DOHH2 (cell line): ENCODE measurements around the gene RAB15.

Experiments
- H3F3A ChIP-seq: fragments of 200-600 bp; sonication (generic), shearing (Covaris generic); 2 replicates; pipeline ENCODE4 v1.6.0; 2016; ENCODE audit warnings: antibody characterized with exemption, mild to moderate bottlenecking; ENCODE audit not compliant: control insufficient read depth, insufficient read depth
- H3K27ac ChIP-seq: fragments of 200-600 bp; sonication (generic); 2 replicates; pipeline ENCODE4 v1.5.1; 2014; ENCODE audit warnings: low read depth, mild to moderate bottlenecking, low read length, moderate library complexity
- H3K27me3 ChIP-seq: fragments of 200-600 bp; sonication (generic); 2 replicates; pipeline ENCODE4 v1.6.1; 2014; ENCODE audit warnings: mild to moderate bottlenecking, low read length, mixed read lengths; ENCODE audit not compliant: control insufficient read depth
- H3K36me3 ChIP-seq: fragments of 200-600 bp; sonication (generic); 2 replicates; pipeline ENCODE4 v1.6.1; 2014; ENCODE audit warnings: mild to moderate bottlenecking, low read length, moderate library complexity, mixed read lengths; ENCODE audit not compliant: control insufficient read depth
- H3K4me1 ChIP-seq: fragments of 200-600 bp; sonication (generic); 2 replicates; pipeline ENCODE4 v1.6.1; 2014; ENCODE audit warnings: mild to moderate bottlenecking, low read length, mixed read lengths; ENCODE audit not compliant: control insufficient read depth
- H3K4me2 ChIP-seq: fragments of 200-600 bp; sonication (generic); 2 replicates; pipeline ENCODE4 v1.6.0; 2014; ENCODE audit warnings: mild to moderate bottlenecking, low read length, moderate library complexity
- H3K4me3 ChIP-seq: fragments of 200-600 bp; sonication (generic); 2 replicates; pipeline ENCODE4 v1.5.1; 2014; ENCODE audit warnings: mild to moderate bottlenecking, low read length, mixed read lengths
- H3K79me2 ChIP-seq: fragments of 200-600 bp; sonication (generic); 2 replicates; pipeline ENCODE4 v1.6.1; 2014; ENCODE audit warnings: mild to moderate bottlenecking, low read length, mixed read lengths; ENCODE audit not compliant: control insufficient read depth
- H3K9me2 ChIP-seq: fragments of 200-600 bp; sonication (generic); replicated peaks from 2 replicates; pipeline ENCODE4 v1.6.1; 2014; ENCODE audit warnings: mild to moderate bottlenecking, low read length, mixed read lengths; ENCODE audit not compliant: control insufficient read depth
- H3K9me3 ChIP-seq: fragments of 200-600 bp; sonication (generic); 2 replicates; pipeline ENCODE4 v1.6.1; 2014; ENCODE audit warnings: antibody characterized with exemption, low read length, mixed read lengths; ENCODE audit not compliant: control insufficient read depth, insufficient read depth
- H4K20me1 ChIP-seq: fragments of 200-600 bp; sonication (generic); 2 replicates; pipeline ENCODE4 v1.6.0; 2014; ENCODE audit warnings: low read depth, mild to moderate bottlenecking, antibody characterized with exemption, low read length, moderate library complexity; ENCODE audit not compliant: control insufficient read depth, insufficient read depth
- EZH2phosphoT487 ChIP-seq: fragments of 200-600 bp; sonication (generic); IDR thresholded peaks from 2 replicates; pipeline ENCODE4 v1.6.1; 2017; ENCODE audit warnings: borderline replicate concordance, mild to moderate bottlenecking, antibody characterized with exemption, low read length, moderate library complexity, mixed read lengths
- TF ChIP-seq, protein P1 (sequence below): fragments of 200-600 bp; sonication (generic); IDR thresholded peaks from one replicate; pipeline ENCODE4 v1.5.1; 2014; ENCODE audit warnings: antibody characterized with exemption, mild to moderate bottlenecking, low read depth, low read length; ENCODE audit not compliant: poor library complexity, severe bottlenecking

The RAB15 gene

DNA sequence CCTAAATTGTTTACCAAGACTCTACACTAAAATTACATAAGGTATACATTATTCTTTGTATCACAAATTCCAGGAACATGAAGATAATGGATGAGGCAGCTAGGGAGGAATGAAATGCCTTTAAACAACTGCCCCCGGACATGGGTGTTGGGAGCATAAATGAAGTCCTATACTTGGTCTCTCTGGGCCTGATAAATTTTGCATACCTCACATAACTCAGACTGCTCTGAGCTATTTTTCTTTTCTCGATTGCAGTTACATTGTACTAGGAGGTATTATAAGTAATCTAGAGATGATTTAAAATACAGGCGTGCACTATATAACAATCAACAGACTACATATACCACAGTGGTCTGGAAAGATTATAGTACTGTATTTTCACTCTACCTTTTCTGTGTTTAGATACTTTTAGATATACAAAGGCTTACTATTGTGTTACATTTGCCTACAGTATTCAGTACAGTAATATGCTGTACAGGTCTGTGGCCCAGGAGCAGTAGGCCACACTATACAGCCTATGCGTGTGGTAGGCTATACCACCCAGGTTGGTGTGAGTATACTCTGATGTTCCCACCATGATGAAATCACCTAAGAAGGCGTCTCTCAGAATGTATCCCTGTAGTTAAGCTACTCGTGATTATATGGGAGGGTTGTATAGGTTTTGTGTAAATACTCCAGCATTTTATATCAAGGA lies 28.9 kb upstream of the RAB15 start:
- H4K20me1 ChIP-seq: no peaks in the 10 kb centered on the region
- no peak overlapping the region for H3K27ac ChIP-seq
- no peaks in the 10 kb centered on the region for H3F3A ChIP-seq
- no peaks in the 10 kb centered on the region for H3K36me3 ChIP-seq
- peaks cover 8% of the 10 kb centered on the region; the same call in 1 of the 2 replicates for H3K79me2 ChIP-seq
- no peak overlapping the region for H3K4me2 ChIP-seq
- TF ChIP-seq, protein P1, sequence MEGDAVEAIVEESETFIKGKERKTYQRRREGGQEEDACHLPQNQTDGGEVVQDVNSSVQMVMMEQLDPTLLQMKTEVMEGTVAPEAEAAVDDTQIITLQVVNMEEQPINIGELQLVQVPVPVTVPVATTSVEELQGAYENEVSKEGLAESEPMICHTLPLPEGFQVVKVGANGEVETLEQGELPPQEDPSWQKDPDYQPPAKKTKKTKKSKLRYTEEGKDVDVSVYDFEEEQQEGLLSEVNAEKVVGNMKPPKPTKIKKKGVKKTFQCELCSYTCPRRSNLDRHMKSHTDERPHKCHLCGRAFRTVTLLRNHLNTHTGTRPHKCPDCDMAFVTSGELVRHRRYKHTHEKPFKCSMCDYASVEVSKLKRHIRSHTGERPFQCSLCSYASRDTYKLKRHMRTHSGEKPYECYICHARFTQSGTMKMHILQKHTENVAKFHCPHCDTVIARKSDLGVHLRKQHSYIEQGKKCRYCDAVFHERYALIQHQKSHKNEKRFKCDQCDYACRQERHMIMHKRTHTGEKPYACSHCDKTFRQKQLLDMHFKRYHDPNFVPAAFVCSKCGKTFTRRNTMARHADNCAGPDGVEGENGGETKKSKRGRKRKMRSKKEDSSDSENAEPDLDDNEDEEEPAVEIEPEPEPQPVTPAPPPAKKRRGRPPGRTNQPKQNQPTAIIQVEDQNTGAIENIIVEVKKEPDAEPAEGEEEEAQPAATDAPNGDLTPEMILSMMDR: no peak
- no peak for TF ChIP-seq EZH2phosphoT487
- H3K9me2 ChIP-seq: no peaks in the 10 kb centered on the region
- no peaks in the 10 kb centered on the region for H3K9me3 ChIP-seq
- H3K27me3 ChIP-seq: no peaks in the 10 kb centered on the region
- no peaks in the 10 kb centered on the region for H3K4me1 ChIP-seq
- H3K4me3 ChIP-seq: no peak overlapping the region

DNA sequence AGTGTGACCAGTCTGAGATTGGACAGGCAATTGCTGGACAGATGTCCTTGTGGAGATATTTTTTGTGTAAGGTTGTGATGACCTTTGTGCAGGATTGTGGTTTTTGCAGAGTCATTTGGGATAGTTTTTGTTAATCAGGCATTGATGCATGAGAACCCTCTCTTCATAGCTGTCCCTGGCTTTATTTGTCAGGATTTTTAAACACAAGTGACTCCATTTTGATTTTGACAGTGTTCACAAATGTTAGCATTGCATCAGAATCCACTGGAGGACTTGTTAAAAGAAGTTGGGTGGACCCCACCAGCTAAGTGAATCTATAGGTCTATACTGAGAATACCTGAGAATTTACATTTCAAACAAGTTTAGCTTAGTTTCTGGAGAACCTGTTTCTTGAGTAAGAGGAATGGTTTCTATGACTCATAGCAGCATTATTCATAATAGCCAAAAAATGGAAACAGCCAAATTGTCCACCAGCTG lies 26.4 kb upstream of the RAB15 start:
- Histone ChIP-seq H3K4me2 (no peak overlapping the region), H3K27ac (no peak overlapping the region), H4K20me1 (no peaks in the 10 kb centered on the region), H3K36me3 (no peaks in the 10 kb centered on the region), H3K4me1 (no peaks in the 10 kb centered on the region), H3K4me3 (no peak overlapping the region), H3K9me3 (no peaks in the 10 kb centered on the region), H3K79me2 (peaks cover 8% of the 10 kb centered on the region; the same call in 1 of the 2 replicates), H3F3A (no peaks in the 10 kb centered on the region), H3K9me2 (no peaks in the 10 kb centered on the region), H3K27me3 (no peaks in the 10 kb centered on the region)
- no peak for TF ChIP-seq EZH2phosphoT487
- TF ChIP-seq, protein P1: no peak

- Histone ChIP-seq H3K36me3 (0 out of 2 replicates have a peak, but pooled peaks cover 2% of the 10 kb centered on the region), H3K9me3 (no peaks in the 10 kb centered on the region), H3K4me1 (peaks cover 9% of the 10 kb centered on the region; the same call in 1 of the 2 replicates), H3K4me2 (no peak overlapping the region), H3K9me2 (no peaks in the 10 kb centered on the region), H3K27ac (no peak overlapping the region), H3K79me2 (peaks cover 14% of the 10 kb centered on the region; the same call in 1 of the 2 replicates), H3F3A (no peaks in the 10 kb centered on the region), H3K4me3 (no peak overlapping the region), H4K20me1 (no peaks in the 10 kb centered on the region), H3K27me3 (no peaks in the 10 kb centered on the region)
- TF ChIP-seq, protein P1: no peak
These were observed 25.1 kb upstream of the RAB15 start for GRCh38 chr14:64997108-64997794.
